Esophagus muscularis mucosa (tissue), 4 donors: ENCODE results near the gene STARD13. TPM values are rescaled to one million over a fixed set of nuclear protein-coding genes. Genes with fewer than 3 reads are reported as not detected.

Experiments
- DNase-seq: peaks from one replicate; pipeline ENCODE4 v3.0.0-alpha.2; 2017; ENCODE audit errors: extremely low spot score
- H3K27ac ChIP-seq, 4 donors: fragments of 200-600 bp; sonication (generic); replicated peaks in 1 of 4; 1 replicate in 3 of 4; 2 replicates in 1 of 4; pipeline ENCODE4 v1.5.1; 2016 to 2019; ENCODE audit warnings: mild to moderate bottlenecking in 1 of 4
- H3K27me3 ChIP-seq, 4 donors: fragments of 200-600 bp; sonication (generic); one replicate each; pipeline versions ENCODE4 v1.5.1 to v1.6.0; 2016 to 2019
- H3K36me3 ChIP-seq, 4 donors: fragments of 200-600 bp; sonication (generic); one replicate each; pipeline ENCODE4 v1.5.1; 2016 to 2019
- H3K4me1 ChIP-seq, 4 donors: fragments of 200-600 bp; sonication (generic); one replicate each; pipeline ENCODE4 v1.5.1; 2016 to 2019
- H3K4me3 ChIP-seq, 4 donors: fragments of 200-600 bp; sonication (generic); 1 replicate in 2 of 4; 2 replicates in 2 of 4; pipeline ENCODE4 v1.5.1; 2016 to 2019; ENCODE audit warnings: mild to moderate bottlenecking in 4 of 4, moderate library complexity in 1 of 4
- H3K9me3 ChIP-seq, 4 donors: fragments of 200-600 bp; sonication (generic); 1 replicate in 3 of 4; 2 replicates in 1 of 4; pipeline ENCODE4 v1.5.1; 2016 to 2019
- EP300 ChIP-seq: sonication (generic); formaldehyde crosslinking; IDR thresholded peaks from one replicate; pipeline ENCODE4 v1.6.1; 2017; ENCODE audit warnings: antibody characterized with exemption
- POLR2A ChIP-seq: fragments of 450-650 bp; IDR thresholded peaks from one replicate; pipeline ENCODE4 v1.6.1; 2017; ENCODE audit warnings: antibody characterized with exemption, moderate library complexity, mild to moderate bottlenecking, low read depth
- POLR2AphosphoS5 ChIP-seq, 2 donors: sonication (generic); formaldehyde crosslinking; IDR thresholded peaks; one replicate each; pipeline ENCODE4 v1.6.1; 2017; ENCODE audit warnings: antibody characterized with exemption in 2 of 2
- WGBS: methylation state at CpG from one replicate; pipeline ENCODE4 v1.1.5; 2018; 5-methylcytosine and 5-hydroxymethylcytosine counted together
- intact Hi-C: fragments of 100-400 bp; cut with DNase I; formaldehyde crosslinking; loops from one replicate; pipeline ENCODE4 v1.15.1; 2023
- total RNA-seq, 4 donors: library from RNA; depleted of rRNA; stranded (reverse); fragments of >200 nt; gene quantifications; one replicate each; pipeline versions ENCODE4 v1.1.0 to v1.2.1, GENCODE V29; 2016
- TF ChIP-seq, protein P1 (sequence below), 3 experiments: fragments of 200-600 bp in 2 of 3; fragments of 450-650 bp in 1 of 3; sonication (generic) in 2 of 3; IDR thresholded peaks; one replicate each; pipeline ENCODE4 v1.5.1; 2017 to 2019; ENCODE audit warnings: antibody characterized with exemption in 3 of 3, mild to moderate bottlenecking in 2 of 3, moderate library complexity in 1 of 3

Gene STARD13
- total RNA-seq, 4 donors from 2014 or later: 44.9 to 59.2 (median 56.2) TPM

DNA sequence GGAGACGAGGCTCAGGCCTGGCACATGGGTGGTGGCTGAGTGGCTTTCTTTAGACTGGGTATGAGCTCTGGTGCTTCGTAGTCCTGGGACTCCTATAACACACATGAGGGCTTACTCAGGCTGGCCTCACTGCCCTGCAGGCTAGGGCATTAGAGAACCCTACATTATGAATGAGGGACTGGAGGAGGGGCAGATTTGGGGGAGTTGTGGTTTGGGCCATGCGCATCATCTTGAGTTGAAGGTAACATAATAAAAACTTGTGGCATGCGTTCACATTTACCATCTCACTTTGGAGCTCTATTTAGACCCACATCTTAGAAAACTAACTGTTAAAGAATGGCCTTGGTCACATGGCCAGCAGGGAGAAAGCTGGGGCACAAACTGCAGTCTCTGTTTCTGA lies 54.2 kb downstream of the STARD13 start:
- Histone ChIP-seq H3K36me3 (peaks cover 0 to 12% (median 3%) of the 10 kb centered on the region in 4 donors), H3K27me3 (no peaks in the 10 kb centered on the region), H3K4me1 (peaks cover 60 to 83% (median 75%) of the 10 kb centered on the region in 4 donors), H3K9me3 (no peaks in the 10 kb centered on the region), H3K27ac (peak overlapping the region; percentile 57 to 72 (median 64)), H3K4me3 (no peak overlapping the region)
- WGBS: 100% methylated on average over 3 of the region's 4 CpGs
- TF ChIP-seq POLR2AphosphoS5 (IDR thresholded peaks at IDR 0.05) (no peak), EP300 (no peak), POLR2A (no peak)
- TF ChIP-seq, protein P1, sequence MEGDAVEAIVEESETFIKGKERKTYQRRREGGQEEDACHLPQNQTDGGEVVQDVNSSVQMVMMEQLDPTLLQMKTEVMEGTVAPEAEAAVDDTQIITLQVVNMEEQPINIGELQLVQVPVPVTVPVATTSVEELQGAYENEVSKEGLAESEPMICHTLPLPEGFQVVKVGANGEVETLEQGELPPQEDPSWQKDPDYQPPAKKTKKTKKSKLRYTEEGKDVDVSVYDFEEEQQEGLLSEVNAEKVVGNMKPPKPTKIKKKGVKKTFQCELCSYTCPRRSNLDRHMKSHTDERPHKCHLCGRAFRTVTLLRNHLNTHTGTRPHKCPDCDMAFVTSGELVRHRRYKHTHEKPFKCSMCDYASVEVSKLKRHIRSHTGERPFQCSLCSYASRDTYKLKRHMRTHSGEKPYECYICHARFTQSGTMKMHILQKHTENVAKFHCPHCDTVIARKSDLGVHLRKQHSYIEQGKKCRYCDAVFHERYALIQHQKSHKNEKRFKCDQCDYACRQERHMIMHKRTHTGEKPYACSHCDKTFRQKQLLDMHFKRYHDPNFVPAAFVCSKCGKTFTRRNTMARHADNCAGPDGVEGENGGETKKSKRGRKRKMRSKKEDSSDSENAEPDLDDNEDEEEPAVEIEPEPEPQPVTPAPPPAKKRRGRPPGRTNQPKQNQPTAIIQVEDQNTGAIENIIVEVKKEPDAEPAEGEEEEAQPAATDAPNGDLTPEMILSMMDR (IDR thresholded peaks at IDR 0.05): no peak
- no peak for DNase-seq
- intact Hi-C loops: loop anchor here (10.0 kb wide), 1 partner anchor 293 kb away; no protein-coding TSS in a partner anchor

DNA sequence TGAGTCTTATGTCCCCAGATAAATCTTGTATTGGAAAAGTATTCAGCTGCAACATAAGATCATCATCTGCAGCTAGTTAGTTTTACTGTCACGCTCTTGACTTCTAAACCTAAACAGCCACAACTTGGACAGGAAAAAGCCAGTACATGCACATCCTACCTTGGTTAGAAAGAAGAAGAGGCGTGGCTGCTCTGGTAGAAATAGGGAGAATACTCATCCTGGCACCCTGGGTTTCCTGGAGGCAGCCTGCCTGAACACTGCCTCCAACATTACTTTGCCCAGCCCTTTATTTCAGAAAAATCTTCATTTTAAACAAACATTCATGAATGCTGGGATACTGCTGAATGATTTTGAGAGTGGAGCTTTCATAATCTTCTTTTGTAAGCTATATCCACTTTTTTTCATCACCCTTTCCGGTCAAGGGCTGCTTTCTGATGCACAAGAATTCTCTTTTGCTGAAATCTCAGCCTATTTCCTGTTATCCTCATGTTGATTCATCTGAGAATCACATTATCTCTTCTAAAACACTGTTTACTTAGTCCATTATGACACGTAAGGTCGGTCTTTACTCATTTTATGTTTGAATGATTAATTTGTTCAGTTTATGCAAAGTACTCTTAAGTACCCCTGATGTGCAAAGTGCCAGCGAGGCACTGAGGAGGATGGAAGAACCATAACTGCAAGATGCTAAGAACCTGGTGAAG lies 55.2 kb downstream of the STARD13 start:
- peaks cover 59 to 79% (median 75%) of the 10 kb centered on the region in 4 donors for H3K4me1 ChIP-seq
- H3K27me3 ChIP-seq: no peaks in the 10 kb centered on the region
- WGBS: 72% methylated on average over 6 of the region's 6 CpGs
- H3K27ac ChIP-seq: peak overlapping the region; percentile 57 to 72 (median 64)
- peaks cover 0 to 12% (median 3%) of the 10 kb centered on the region in 4 donors for H3K36me3 ChIP-seq
- H3K9me3 ChIP-seq: no peaks in the 10 kb centered on the region
- H3K4me3 ChIP-seq: no peak overlapping the region
- TF ChIP-seq POLR2AphosphoS5 (IDR thresholded peaks at IDR 0.05) (no peak), EP300 (no peak), POLR2A (no peak)
- TF ChIP-seq, protein P1 (IDR thresholded peaks at IDR 0.05): no peak
- intact Hi-C loops: loop anchor here (10.0 kb wide), 1 partner anchor 294 kb away; no protein-coding TSS in a partner anchor
- DNase-seq: no peak

DNA sequence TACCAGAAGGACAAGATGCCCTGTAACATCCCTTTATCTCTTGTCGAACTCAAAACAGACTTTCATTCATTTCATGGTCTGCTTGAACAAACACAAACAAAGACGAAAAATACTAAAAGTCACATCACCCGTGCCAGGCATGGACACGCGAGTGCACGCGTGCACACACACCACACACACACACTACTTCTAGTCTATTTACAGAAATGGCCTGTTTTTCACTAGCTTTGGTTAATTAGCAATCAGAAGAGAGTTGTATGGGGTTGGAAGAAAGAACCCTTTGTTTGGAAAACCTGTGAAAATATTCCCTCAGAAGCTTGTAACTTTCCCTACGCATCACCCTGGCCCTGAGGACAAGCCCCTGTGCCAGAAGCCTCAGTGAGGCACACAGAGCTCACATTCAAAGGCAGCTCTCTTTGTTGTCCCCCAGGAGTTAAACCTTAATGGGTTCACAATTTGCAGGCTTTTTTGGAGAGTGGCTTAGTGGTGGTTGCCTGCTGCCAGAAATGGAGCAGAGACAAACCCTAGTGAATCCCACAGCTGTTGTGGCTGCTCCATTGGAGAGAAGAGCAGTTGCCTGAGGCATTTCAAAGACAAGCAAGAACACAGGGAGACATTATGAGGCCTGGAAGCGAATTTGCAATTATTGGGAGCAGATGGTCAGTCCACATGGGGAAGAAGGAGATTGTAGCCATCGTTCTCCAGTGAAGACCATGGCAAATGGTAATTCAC lies 55.9 kb downstream of the STARD13 start:
- intact Hi-C loops: loop anchor here (5.0 to 10.0 kb wide), 3 partner anchors 58 to 495 kb away; partner anchors contain the start of gene STARD13
- TF ChIP-seq, protein P1 (IDR thresholded peaks at IDR 0.05): no peak
- TF ChIP-seq POLR2A: no peak
- no peak for TF ChIP-seq EP300
- TF ChIP-seq POLR2AphosphoS5 (IDR thresholded peaks at IDR 0.05): no peak
- Histone ChIP-seq H3K4me3 (no peak overlapping the region), H3K36me3 (peaks cover 0 to 12% (median 3%) of the 10 kb centered on the region in 4 donors), H3K4me1 (peaks cover 51 to 75% (median 71%) of the 10 kb centered on the region in 4 donors), H3K27ac (peak overlapping the region; percentile 57 to 72 (median 64)), H3K27me3 (no peaks in the 10 kb centered on the region), H3K9me3 (no peaks in the 10 kb centered on the region)
- DNase-seq: no peak
- 77% methylated on average over 10 of the region's 10 CpGs for WGBS

DNA sequence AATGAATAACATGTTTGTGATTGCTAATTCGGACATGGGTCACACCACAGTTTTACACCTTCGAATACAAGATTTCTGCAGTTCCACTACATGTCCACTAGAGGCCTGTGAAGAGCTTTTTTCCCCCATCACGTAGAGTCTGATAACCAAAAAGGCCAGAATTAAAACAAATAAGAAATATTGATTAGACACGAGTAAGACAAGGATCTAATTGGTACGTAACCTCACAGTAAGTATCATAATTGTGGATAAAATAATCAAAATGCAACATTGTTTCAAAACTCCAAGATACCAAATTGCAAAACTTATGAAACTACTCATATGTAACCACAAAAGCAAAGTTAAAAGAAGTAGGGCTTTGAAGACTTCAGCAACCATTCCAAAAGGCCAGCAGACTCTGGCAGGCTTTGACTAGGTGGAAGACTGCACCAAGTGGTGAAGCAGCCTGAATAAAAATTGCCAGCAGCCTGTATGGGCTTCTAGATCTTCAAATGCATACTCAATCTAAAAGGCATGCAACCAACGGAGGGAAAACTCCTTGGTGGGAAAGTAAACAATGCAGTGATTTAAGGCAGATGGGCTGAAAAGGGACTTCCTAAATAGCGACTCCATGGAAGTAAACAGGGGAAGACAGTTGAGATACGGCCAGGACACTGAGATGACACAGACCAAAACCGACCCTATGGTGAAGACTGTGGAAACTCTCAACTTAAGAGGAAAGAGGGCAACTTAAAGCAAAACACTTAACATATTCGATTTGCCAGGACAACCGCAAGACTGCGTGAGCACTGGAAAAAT lies 56.7 kb downstream of the STARD13 start:
- 42% methylated on average over 12 of the region's 12 CpGs for WGBS
- Histone ChIP-seq H3K36me3 (peaks cover 0 to 12% (median 3%) of the 10 kb centered on the region in 4 donors), H3K4me3 (no peak overlapping the region), H3K27me3 (no peaks in the 10 kb centered on the region), H3K27ac (peak overlapping the region; percentile 57 to 72 (median 64)), H3K9me3 (peaks cover 0 to 6% (median 0%) of the 10 kb centered on the region in 4 donors), H3K4me1 (peaks cover 51 to 67% (median 67%) of the 10 kb centered on the region in 4 donors)
- intact Hi-C loops: loop anchor here (5.0 to 10.0 kb wide), 2 partner anchors 58 to 496 kb away; partner anchors contain the start of gene STARD13
- TF ChIP-seq, protein P1 (IDR thresholded peaks at IDR 0.05): peak; percentile 79 to 94 (median 88)
- no peak for TF ChIP-seq POLR2AphosphoS5 (IDR thresholded peaks at IDR 0.05)
- TF ChIP-seq EP300: no peak
- no peak for DNase-seq
